Glutamatergic neuron (in vitro differentiated cells): ENCODE results near the gene TTC27. TPM values are rescaled to one million over a fixed set of nuclear protein-coding genes. Genes with fewer than 3 reads are reported as not detected.

Experiments used
- DNase-seq: peaks from one replicate; pipeline ENCODE4 v3.0.0; 2022
- H3K27ac Mint-ChIP-seq: one replicate; pipeline ENCODE4 v1.8.0; 2020; ENCODE audit warnings: mild to moderate bottlenecking, mixed read lengths, inconsistent platforms; ENCODE audit not compliant: unreplicated experiment
- H3K27me3 Mint-ChIP-seq: one replicate; pipeline ENCODE4 v1.8.0; 2020; ENCODE audit warnings: mild to moderate bottlenecking, moderate library complexity, mixed read lengths, inconsistent platforms; ENCODE audit not compliant: unreplicated experiment
- H3K36me3 Mint-ChIP-seq: one replicate; pipeline ENCODE4 v1.8.0; 2020; ENCODE audit warnings: mild to moderate bottlenecking, mixed read lengths, inconsistent platforms; ENCODE audit not compliant: unreplicated experiment
- H3K4me1 Mint-ChIP-seq: one replicate; pipeline ENCODE4 v1.8.0; 2020; ENCODE audit warnings: mild to moderate bottlenecking, low read depth, mixed read lengths, inconsistent platforms; ENCODE audit not compliant: unreplicated experiment
- H3K4me3 Mint-ChIP-seq: one replicate; pipeline ENCODE4 v1.8.0; 2020; ENCODE audit warnings: mild to moderate bottlenecking, mixed read lengths, inconsistent platforms; ENCODE audit not compliant: unreplicated experiment
- H3K9me3 Mint-ChIP-seq: one replicate; pipeline ENCODE4 v1.8.0; 2020; ENCODE audit warnings: mild to moderate bottlenecking, moderate library complexity, mixed read lengths, inconsistent platforms; ENCODE audit not compliant: unreplicated experiment
- total RNA-seq: library from RNA; stranded (reverse); fragmentation: NEBNext Ultra II Directional; extraction: Animal tissue kit (Norgen Biotek cat#: 25700); gene quantifications from one replicate; pipeline ENCODE4 v1.2.1, GENCODE V29; 2021; ENCODE audit not compliant: unreplicated experiment
- TF ChIP-seq, protein P1 (sequence below): fragments of 200-600 bp; sonication (generic); IDR thresholded peaks from one replicate; pipeline ENCODE4 v1.5.0; 2021; ENCODE audit not compliant: partially characterized antibody, unreplicated experiment

TTC27 gene
- total RNA-seq, 1 donor from 2014 or later, result 8.3 TPM

DNA sequence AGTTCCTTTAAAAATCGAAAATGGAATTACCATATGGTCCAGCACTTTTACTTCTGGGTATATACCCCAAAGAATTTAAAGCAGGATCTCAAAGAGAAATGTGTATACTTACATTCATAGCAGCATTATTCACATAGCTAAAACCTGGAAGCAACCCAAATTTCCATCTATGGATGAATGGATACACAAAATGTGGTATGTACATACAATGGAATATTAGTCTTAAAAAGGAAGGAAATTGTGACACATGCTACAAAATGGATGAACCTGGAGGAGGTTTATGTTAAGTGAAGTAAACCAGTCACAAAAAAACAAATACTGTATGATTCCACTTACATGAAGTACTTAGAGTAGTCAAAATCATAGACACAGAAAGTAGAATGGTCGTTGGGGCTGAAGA is 171.0 kb downstream of the TTC27 start:
- TF ChIP-seq, protein P1, sequence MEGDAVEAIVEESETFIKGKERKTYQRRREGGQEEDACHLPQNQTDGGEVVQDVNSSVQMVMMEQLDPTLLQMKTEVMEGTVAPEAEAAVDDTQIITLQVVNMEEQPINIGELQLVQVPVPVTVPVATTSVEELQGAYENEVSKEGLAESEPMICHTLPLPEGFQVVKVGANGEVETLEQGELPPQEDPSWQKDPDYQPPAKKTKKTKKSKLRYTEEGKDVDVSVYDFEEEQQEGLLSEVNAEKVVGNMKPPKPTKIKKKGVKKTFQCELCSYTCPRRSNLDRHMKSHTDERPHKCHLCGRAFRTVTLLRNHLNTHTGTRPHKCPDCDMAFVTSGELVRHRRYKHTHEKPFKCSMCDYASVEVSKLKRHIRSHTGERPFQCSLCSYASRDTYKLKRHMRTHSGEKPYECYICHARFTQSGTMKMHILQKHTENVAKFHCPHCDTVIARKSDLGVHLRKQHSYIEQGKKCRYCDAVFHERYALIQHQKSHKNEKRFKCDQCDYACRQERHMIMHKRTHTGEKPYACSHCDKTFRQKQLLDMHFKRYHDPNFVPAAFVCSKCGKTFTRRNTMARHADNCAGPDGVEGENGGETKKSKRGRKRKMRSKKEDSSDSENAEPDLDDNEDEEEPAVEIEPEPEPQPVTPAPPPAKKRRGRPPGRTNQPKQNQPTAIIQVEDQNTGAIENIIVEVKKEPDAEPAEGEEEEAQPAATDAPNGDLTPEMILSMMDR, result no peak
- DNase-seq, result no peak
- no peaks in the 10 kb centered on the region for H3K36me3 Mint-ChIP-seq
- no peaks in the 10 kb centered on the region for H3K9me3 Mint-ChIP-seq
- H3K27me3 Mint-ChIP-seq, result no peaks in the 10 kb centered on the region
- H3K4me1 Mint-ChIP-seq, result no peaks in the 10 kb centered on the region
- H3K4me3 Mint-ChIP-seq, result no peak overlapping the region
- no peak overlapping the region for H3K27ac Mint-ChIP-seq

DNA sequence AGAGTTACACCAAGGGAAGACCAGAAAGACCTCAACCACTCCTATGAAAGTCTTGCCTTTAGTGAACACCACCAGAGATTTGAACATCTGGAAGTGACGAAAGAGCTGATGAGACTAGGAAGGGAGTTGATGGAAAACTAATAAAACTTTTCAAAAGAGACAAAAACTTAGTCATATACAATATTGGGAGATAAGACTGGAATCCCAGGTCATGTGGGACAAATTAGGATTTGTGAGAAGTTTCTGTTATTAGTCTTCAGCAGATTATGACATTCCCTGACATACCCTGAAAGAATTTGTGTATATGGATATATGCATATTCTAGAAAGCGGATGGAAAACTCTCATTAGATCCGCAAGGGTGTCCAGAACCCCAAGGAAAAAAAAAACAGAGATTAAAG is 173.9 kb downstream of the TTC27 start:
- H3K36me3 Mint-ChIP-seq, result no peaks in the 10 kb centered on the region
- TF ChIP-seq, protein P1, result no peak
- no peak for DNase-seq
- no peak overlapping the region for H3K27ac Mint-ChIP-seq
- H3K4me3 Mint-ChIP-seq, result no peak overlapping the region
- no peaks in the 10 kb centered on the region for H3K27me3 Mint-ChIP-seq
- H3K4me1 Mint-ChIP-seq, result no peaks in the 10 kb centered on the region
- no peaks in the 10 kb centered on the region for H3K9me3 Mint-ChIP-seq

DNA sequence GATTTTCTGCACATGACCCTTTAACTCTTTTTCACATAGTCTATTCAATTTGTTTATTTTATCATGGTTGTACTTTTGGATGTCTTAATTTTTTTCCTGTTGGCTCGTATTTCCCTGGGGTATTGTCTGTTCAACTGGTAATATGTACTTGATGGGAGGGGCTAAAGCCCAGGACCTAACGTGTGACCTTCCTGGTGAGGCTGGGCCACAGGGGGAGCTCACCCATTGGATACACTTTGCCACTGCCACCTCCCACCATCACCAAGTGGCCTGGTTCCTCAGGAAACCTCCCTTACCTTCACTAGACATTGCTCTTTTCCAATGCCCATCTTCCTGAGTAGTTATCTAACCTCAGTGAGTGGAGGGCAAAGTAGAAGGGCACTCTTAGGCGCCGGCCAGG is 175.0 kb downstream of the TTC27 start:
- Mint-ChIP-seq H3K27ac (no peak overlapping the region), H3K36me3 (no peaks in the 10 kb centered on the region)

GRCh38 chr2:32804205-32804604 is 176.4 kb downstream of the TTC27 start:
- DNase-seq, result no peak
- H3K9me3 Mint-ChIP-seq, result no peaks in the 10 kb centered on the region
- H3K27me3 Mint-ChIP-seq, result no peaks in the 10 kb centered on the region
- TF ChIP-seq, protein P1, result no peak
- no peak overlapping the region for H3K4me3 Mint-ChIP-seq
- no peaks in the 10 kb centered on the region for H3K4me1 Mint-ChIP-seq
- no peak overlapping the region for H3K27ac Mint-ChIP-seq
- H3K36me3 Mint-ChIP-seq, result no peaks in the 10 kb centered on the region

More for the DNA sequence above, 175.0 kb downstream of the TTC27 start:
- Mint-ChIP-seq H3K4me3 (no peak overlapping the region), H3K9me3 (no peaks in the 10 kb centered on the region), H3K4me1 (no peaks in the 10 kb centered on the region), H3K27me3 (no peaks in the 10 kb centered on the region)
- no peak for DNase-seq
- TF ChIP-seq, protein P1, result no peak

GRCh38 chr2:32805104-32806095 is 177.6 kb downstream of the TTC27 start:
- no peak for DNase-seq
- TF ChIP-seq, protein P1, result no peak
- no peaks in the 10 kb centered on the region for H3K27me3 Mint-ChIP-seq
- H3K27ac Mint-ChIP-seq, result no peak overlapping the region
- H3K36me3 Mint-ChIP-seq, result no peaks in the 10 kb centered on the region
- no peaks in the 10 kb centered on the region for H3K4me1 Mint-ChIP-seq
- H3K4me3 Mint-ChIP-seq, result no peak overlapping the region
- no peaks in the 10 kb centered on the region for H3K9me3 Mint-ChIP-seq
